Fibroblast of pulmonary artery (primary cell): ENCODE data around the gene FUCA1.
"Not testable (repeated sequence)": the region's sequence is repeated elsewhere in the genome, so short reads cannot be mapped to it uniquely, and the experiment has no call there.

ENCODE experiments used
- DNase-seq: peaks from one replicate; pipeline ENCODE4 v3.0.0-alpha.2; 2010; ENCODE audit warnings: low read depth
- H3K4me3 ChIP-seq: replicated peaks from 2 replicates; pipeline ENCODE4 v1.5.1; 2011; ENCODE audit warnings: low read depth, mild to moderate bottlenecking, control low read depth, low read length, moderate library complexity
- CTCF ChIP-seq: IDR thresholded peaks from 2 replicates; pipeline ENCODE4 v1.5.1; 2011; ENCODE audit warnings: mild to moderate bottlenecking, control low read depth, low read length, inconsistent platforms; ENCODE audit errors: missing control alignments

Gene FUCA1

GRCh38 chr1:23809751-23810171, 58.3 kb downstream of the FUCA1 start:
- DNase-seq, result peak; percentile 74
- H3K4me3 ChIP-seq, result no peak overlapping the region
- TF ChIP-seq CTCF, result peak; percentile 79

GRCh38 chr1:23807453-23807852, 60.6 kb downstream of the FUCA1 start:
- H3K4me3 ChIP-seq, result no peak overlapping the region
- no peak for TF ChIP-seq CTCF
- no peak for DNase-seq

- no peak for TF ChIP-seq CTCF
- DNase-seq, result no peak
- no peak overlapping the region for H3K4me3 ChIP-seq
Measured at GRCh38 chr1:23806280-23806679, 61.8 kb downstream of the FUCA1 start.

- no peak for DNase-seq
- no peak for TF ChIP-seq CTCF
Measured at GRCh38 chr1:23805025-23805424, 63.1 kb downstream of the FUCA1 start.

GRCh38 chr1:23804183-23804835, 63.8 kb downstream of the FUCA1 start:
- no peak overlapping the region for H3K4me3 ChIP-seq
- TF ChIP-seq CTCF, result peak; percentile 22
- no peak for DNase-seq

More at GRCh38 chr1:23805025-23805424, 63.1 kb downstream of the FUCA1 start:
- H3K4me3 ChIP-seq, result no peak overlapping the region

GRCh38 chr1:23803674-23804073, 64.4 kb downstream of the FUCA1 start:
- H3K4me3 ChIP-seq, result no peak overlapping the region
- DNase-seq, result no peak
- no peak for TF ChIP-seq CTCF

- not testable (repeated sequence) for DNase-seq
Measured at GRCh38 chr1:23802809-23803342, 65.2 kb downstream of the FUCA1 start.

More at GRCh38 chr1:23802809-23803342, 65.2 kb downstream of the FUCA1 start:
- H3K4me3 ChIP-seq, result not testable (repeated sequence)
